RPMI7951 (cell line): ENCODE measurements around the gene RPL34. TPM values are rescaled to one million over a fixed set of nuclear protein-coding genes. Genes with fewer than 3 reads are reported as not detected.
"Not testable (repeated sequence)": the region's sequence is repeated elsewhere in the genome, so short reads cannot be mapped to it uniquely, and the experiment has no call there.

Experiments used
- DNase-seq: peaks from one replicate; pipeline ENCODE4 v3.0.0-alpha.2; 2012; ENCODE audit warnings: low read depth
- total RNA-seq: library from RNA; depleted of rRNA; stranded (reverse); fragments of >200 nt; shearing (Covaris generic); gene quantifications from 2 replicates; pipeline ENCODE4 v1.2.3, GENCODE V29; 2014; rRNA removed

RPL34 gene
- total RNA-seq = 721 and 798 TPM in 2 replicates

GRCh38 chr4:108620101-108620932 lies at the start of gene RPL34:
Gene RPL34 (plus strand): TSS chr4:108620576. CDS start chr4:108621960, 1,384 bp downstream.
- peak; percentile 97 for DNase-seq

GRCh38 chr4:108570993-108571569 lies 49.3 kb upstream of the RPL34 start:
- DNase-seq = no peak

GRCh38 chr4:108574402-108574801 lies 46.0 kb upstream of the RPL34 start:
- no peak for DNase-seq

- no peak for DNase-seq
Observed at GRCh38 chr4:108581083-108581482, 39.3 kb upstream of the RPL34 start.

- DNase-seq = peak; percentile 35
Observed at GRCh38 chr4:108586778-108587177, 33.6 kb upstream of the RPL34 start.

- DNase-seq = no peak
Observed at GRCh38 chr4:108588878-108589277, 31.5 kb upstream of the RPL34 start.

GRCh38 chr4:108589961-108590360 lies 30.4 kb upstream of the RPL34 start:
- no peak for DNase-seq

GRCh38 chr4:108590776-108591175 lies 29.6 kb upstream of the RPL34 start:
- no peak for DNase-seq

GRCh38 chr4:108592674-108592986 lies 27.7 kb upstream of the RPL34 start:
- DNase-seq = no peak

GRCh38 chr4:108594296-108594695 lies 26.1 kb upstream of the RPL34 start:
- not testable (repeated sequence) for DNase-seq

- DNase-seq = no peak
Observed at GRCh38 chr4:108596344-108596743, 24.0 kb upstream of the RPL34 start.

- DNase-seq = no peak
Observed at GRCh38 chr4:108601106-108601505, 19.3 kb upstream of the RPL34 start.

- no peak for DNase-seq
Observed at GRCh38 chr4:108601532-108601931, 18.8 kb upstream of the RPL34 start.

- no peak for DNase-seq
Observed at GRCh38 chr4:108602163-108602562, 18.2 kb upstream of the RPL34 start.

- no peak for DNase-seq
Observed at GRCh38 chr4:108607079-108607815, 13.1 kb upstream of the RPL34 start.

- DNase-seq = peak; percentile 36
Observed at GRCh38 chr4:108611365-108611764, 9.0 kb upstream of the RPL34 start.

GRCh38 chr4:108612365-108612764 lies 8.0 kb upstream of the RPL34 start:
- no peak for DNase-seq

- no peak for DNase-seq
Observed at GRCh38 chr4:108619372-108620100, 840 bp upstream of the RPL34 start.

GRCh38 chr4:108620933-108621905 lies 843 bp downstream of the RPL34 start:
- no peak for DNase-seq

- DNase-seq = no peak
Observed at GRCh38 chr4:108622022-108622421, 1.6 kb downstream of the RPL34 start.

GRCh38 chr4:108622828-108623227 lies 2.5 kb downstream of the RPL34 start:
- no peak for DNase-seq
